Large intestine (tissue), 3 donors: Measurements from ENCODE around the gene RANBP9. TPM values are rescaled to one million over a fixed set of nuclear protein-coding genes. Genes with fewer than 3 reads are reported as not detected.

Experiments
- DNase-seq, 2 donors: peaks; one replicate each; pipeline versions ENCODE4 v3.0.0 to v3.0.0-alpha.2; 2013
- H3K27ac ChIP-seq: one replicate; pipeline ENCODE4 v1.5.1; 2013; ENCODE audit warnings: low read length
- H3K27me3 ChIP-seq: 2 replicates; pipeline ENCODE4 v1.6.1; 2013; ENCODE audit warnings: low read length; ENCODE audit not compliant: control insufficient read depth, insufficient read depth
- H3K36me3 ChIP-seq: 2 replicates; pipeline ENCODE4 v1.6.1; 2013; ENCODE audit warnings: low read length; ENCODE audit not compliant: control insufficient read depth, insufficient read depth
- H3K4me1 ChIP-seq: one replicate; pipeline ENCODE4 v1.6.1; 2013; ENCODE audit warnings: low read length; ENCODE audit not compliant: control insufficient read depth, insufficient read depth
- H3K4me3 ChIP-seq: one replicate; pipeline ENCODE4 v1.5.1; 2013; ENCODE audit warnings: low read length
- H3K9me3 ChIP-seq: one replicate; pipeline ENCODE4 v1.6.1; 2013; ENCODE audit warnings: mild to moderate bottlenecking, low read depth, low read length, moderate library complexity; ENCODE audit not compliant: control insufficient read depth
- WGBS: methylation state at CpG from one replicate; pipeline ENCODE4 v1.1.5; 2013; ENCODE audit warnings: low lambda C conversion rate; ENCODE audit not compliant: insufficient coverage; 5-methylcytosine and 5-hydroxymethylcytosine counted together
- polyA plus RNA-seq: library from polyadenylated mRNA; unstranded; fragments of 120-200 nt; gene quantifications from one replicate; pipeline ENCODE4 v1.2.1, GENCODE V29; 2013

RANBP9 gene
- polyA plus RNA-seq, 1 donor, result 27.8 TPM

- no peak overlapping the region for H3K27ac ChIP-seq
- no CpG with 5 or more reads among the region's 1 CpG for WGBS
Observed at GRCh38 chr6:13696226-13696625, 15.4 kb downstream of the RANBP9 start.

DNA sequence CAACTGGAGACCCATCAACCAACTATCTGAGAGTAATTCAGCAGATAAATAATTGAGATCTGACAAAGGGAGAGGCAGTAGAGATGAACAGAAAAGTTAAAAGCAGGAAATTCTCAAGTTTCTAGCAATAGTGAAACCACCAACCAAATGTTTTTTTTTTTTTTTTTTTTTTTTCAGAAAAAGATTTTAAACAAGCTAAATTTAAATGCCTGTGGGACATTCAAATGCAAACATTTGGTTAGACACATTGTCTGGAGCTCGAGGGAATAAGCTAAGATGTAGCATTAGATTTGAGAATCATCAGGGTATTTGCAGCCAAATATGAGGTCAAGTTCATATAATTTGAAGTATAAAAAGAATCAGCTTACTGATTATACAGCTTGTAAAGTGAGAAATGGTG lies 16.4 kb downstream of the RANBP9 start:
- no peak overlapping the region for H3K27ac ChIP-seq
- no peak for DNase-seq
- no peaks in the 10 kb centered on the region for H3K4me1 ChIP-seq
- no CpG with 5 or more reads among the region's 1 CpG for WGBS
- H3K27me3 ChIP-seq, result no peaks in the 10 kb centered on the region
- peaks cover 16% of the 10 kb centered on the region for H3K36me3 ChIP-seq
- no peak overlapping the region for H3K4me3 ChIP-seq
- H3K9me3 ChIP-seq, result no peaks in the 10 kb centered on the region

More at GRCh38 chr6:13696226-13696625, 15.4 kb downstream of the RANBP9 start:
- Histone ChIP-seq H3K4me3 (no peak overlapping the region), H3K36me3 (peaks cover 16% of the 10 kb centered on the region), H3K9me3 (no peaks in the 10 kb centered on the region), H3K4me1 (no peaks in the 10 kb centered on the region), H3K27me3 (no peaks in the 10 kb centered on the region)
- DNase-seq, result no peak

- no peaks in the 10 kb centered on the region for H3K27me3 ChIP-seq
- no peaks in the 10 kb centered on the region for H3K9me3 ChIP-seq
- DNase-seq, result no peak
- H3K4me3 ChIP-seq, result no peak overlapping the region
- no peaks in the 10 kb centered on the region for H3K4me1 ChIP-seq
- WGBS, result 60% methylated on average over 1 of the region's 4 CpGs
- no peak overlapping the region for H3K27ac ChIP-seq
- H3K36me3 ChIP-seq, result peaks cover 16% of the 10 kb centered on the region
Observed at GRCh38 chr6:13694562-13694961, 17.1 kb downstream of the RANBP9 start.

GRCh38 chr6:13689511-13690256 lies 22.0 kb downstream of the RANBP9 start:
- Histone ChIP-seq H3K4me1 (no peaks in the 10 kb centered on the region), H3K27ac (no peak overlapping the region), H3K27me3 (no peaks in the 10 kb centered on the region), H3K9me3 (no peaks in the 10 kb centered on the region), H3K4me3 (no peak overlapping the region), H3K36me3 (peaks cover 8% of the 10 kb centered on the region)
- DNase-seq, result no peak
- 100% methylated on average over 3 of the region's 5 CpGs for WGBS

DNA sequence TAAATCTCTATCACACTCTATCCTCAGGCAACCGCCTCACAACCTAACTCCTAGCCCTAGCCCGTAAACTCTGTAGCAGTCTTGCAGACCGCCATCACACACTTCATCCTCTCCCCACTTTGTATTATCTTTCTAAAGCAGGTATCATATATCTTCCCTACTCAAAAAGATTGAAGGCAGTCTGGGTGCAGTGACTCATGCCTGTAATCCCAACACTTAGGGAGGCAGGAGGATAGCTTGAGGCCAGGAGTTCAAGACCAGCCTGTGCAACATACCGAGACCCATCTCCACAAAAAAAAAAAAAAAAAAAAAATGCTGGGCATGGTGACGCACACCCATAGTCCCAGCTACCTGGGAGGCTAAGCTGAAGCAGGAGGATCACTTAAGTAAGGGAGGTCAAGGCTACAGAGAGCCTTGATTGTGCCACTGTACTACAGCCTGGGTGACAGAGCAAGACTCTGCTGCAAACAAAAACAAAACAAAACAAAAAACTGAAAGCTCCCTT lies 22.9 kb downstream of the RANBP9 start:
- DNase-seq, result no peak
- 80% methylated on average over 1 of the region's 5 CpGs for WGBS
- no peak overlapping the region for H3K4me3 ChIP-seq

GRCh38 chr6:13687917-13688351 lies 23.7 kb downstream of the RANBP9 start:
- Histone ChIP-seq H3K4me1 (no peaks in the 10 kb centered on the region), H3K9me3 (no peaks in the 10 kb centered on the region), H3K27ac (no peak overlapping the region), H3K27me3 (no peaks in the 10 kb centered on the region), H3K36me3 (peaks cover 2% of the 10 kb centered on the region), H3K4me3 (no peak overlapping the region)
- WGBS, result no CpG with 5 or more reads among the region's 1 CpG
- no peak for DNase-seq

More for the DNA sequence above, 22.9 kb downstream of the RANBP9 start:
- Histone ChIP-seq H3K27ac (no peak overlapping the region), H3K36me3 (peaks cover 6% of the 10 kb centered on the region), H3K9me3 (no peaks in the 10 kb centered on the region), H3K27me3 (no peaks in the 10 kb centered on the region), H3K4me1 (no peaks in the 10 kb centered on the region)

- H3K4me3 ChIP-seq, result no peak overlapping the region
- WGBS, result 100% methylated on average over 1 of the region's 4 CpGs
- no peaks in the 10 kb centered on the region for H3K4me1 ChIP-seq
- H3K36me3 ChIP-seq, result peaks cover 5% of the 10 kb centered on the region
- no peaks in the 10 kb centered on the region for H3K9me3 ChIP-seq
- H3K27me3 ChIP-seq, result no peaks in the 10 kb centered on the region
- H3K27ac ChIP-seq, result no peak overlapping the region
- DNase-seq, result no peak
Observed at GRCh38 chr6:13684855-13685254, 26.8 kb downstream of the RANBP9 start.

- no peaks in the 10 kb centered on the region for H3K4me1 ChIP-seq
- no peaks in the 10 kb centered on the region for H3K9me3 ChIP-seq
- no peak overlapping the region for H3K27ac ChIP-seq
- DNase-seq, result no peak
- H3K36me3 ChIP-seq, result peaks cover 5% of the 10 kb centered on the region
- no peaks in the 10 kb centered on the region for H3K27me3 ChIP-seq
- no peak overlapping the region for H3K4me3 ChIP-seq
Observed at GRCh38 chr6:13683038-13683437, 28.6 kb downstream of the RANBP9 start.

GRCh38 chr6:13682346-13682745 lies 29.3 kb downstream of the RANBP9 start:
- no peak for DNase-seq
- H3K27ac ChIP-seq, result no peak overlapping the region
- no peaks in the 10 kb centered on the region for H3K27me3 ChIP-seq
- peaks cover 2% of the 10 kb centered on the region for H3K9me3 ChIP-seq
- peaks cover 3% of the 10 kb centered on the region for H3K36me3 ChIP-seq
- no peaks in the 10 kb centered on the region for H3K4me1 ChIP-seq
- WGBS, result no CpG with 5 or more reads among the region's 6 CpGs
- no peak overlapping the region for H3K4me3 ChIP-seq

DNA sequence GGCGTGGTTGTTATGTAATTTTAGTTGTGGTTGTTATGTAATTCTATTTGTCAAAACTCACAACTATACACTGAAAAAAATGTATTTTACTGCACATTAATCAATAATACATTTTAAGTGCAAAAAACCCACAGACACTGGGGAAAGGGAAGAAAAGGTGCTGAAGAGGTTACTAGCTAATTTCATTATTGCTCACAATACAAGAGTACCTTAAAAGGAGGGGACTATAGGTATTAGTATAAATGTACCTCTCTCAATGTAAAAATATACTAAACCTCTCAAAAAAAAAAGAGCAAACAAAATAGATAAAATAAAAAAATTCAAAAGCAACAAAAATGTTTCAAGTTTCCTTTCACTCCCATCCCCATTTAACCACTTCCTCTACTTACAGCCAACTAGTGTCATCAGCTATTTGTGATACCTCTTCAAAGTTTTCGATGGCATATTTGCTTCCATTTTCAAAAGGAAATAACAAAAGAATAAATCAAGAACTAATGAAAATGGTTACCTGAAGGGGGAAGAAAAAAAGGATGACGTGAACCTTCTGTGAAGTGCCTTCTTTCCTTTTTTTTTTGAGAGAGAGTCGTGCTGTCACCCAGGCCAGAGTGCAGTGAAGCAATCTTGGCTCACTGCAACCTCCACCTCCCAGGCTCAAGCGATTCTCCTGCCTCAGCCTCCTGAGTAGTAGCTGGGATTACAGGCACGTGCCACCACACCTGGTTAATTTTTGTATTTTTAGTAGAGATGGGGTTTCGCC lies 30.2 kb downstream of the RANBP9 start:
- DNase-seq, result no peak
- WGBS, result no CpG with 5 or more reads among the region's 7 CpGs
- Histone ChIP-seq H3K27ac (no peak overlapping the region), H3K27me3 (no peaks in the 10 kb centered on the region), H3K4me1 (no peaks in the 10 kb centered on the region), H3K4me3 (no peak overlapping the region), H3K9me3 (peaks cover 8% of the 10 kb centered on the region), H3K36me3 (peaks cover 3% of the 10 kb centered on the region)
